ENCODE results near the gene PCLO. TPM values are rescaled to one million over a fixed set of nuclear protein-coding genes. Genes with fewer than 3 reads are reported as not detected.

PCLO gene
- total RNA-seq, 1 experiment from 2014 or later = 2.3 TPM

DNA sequence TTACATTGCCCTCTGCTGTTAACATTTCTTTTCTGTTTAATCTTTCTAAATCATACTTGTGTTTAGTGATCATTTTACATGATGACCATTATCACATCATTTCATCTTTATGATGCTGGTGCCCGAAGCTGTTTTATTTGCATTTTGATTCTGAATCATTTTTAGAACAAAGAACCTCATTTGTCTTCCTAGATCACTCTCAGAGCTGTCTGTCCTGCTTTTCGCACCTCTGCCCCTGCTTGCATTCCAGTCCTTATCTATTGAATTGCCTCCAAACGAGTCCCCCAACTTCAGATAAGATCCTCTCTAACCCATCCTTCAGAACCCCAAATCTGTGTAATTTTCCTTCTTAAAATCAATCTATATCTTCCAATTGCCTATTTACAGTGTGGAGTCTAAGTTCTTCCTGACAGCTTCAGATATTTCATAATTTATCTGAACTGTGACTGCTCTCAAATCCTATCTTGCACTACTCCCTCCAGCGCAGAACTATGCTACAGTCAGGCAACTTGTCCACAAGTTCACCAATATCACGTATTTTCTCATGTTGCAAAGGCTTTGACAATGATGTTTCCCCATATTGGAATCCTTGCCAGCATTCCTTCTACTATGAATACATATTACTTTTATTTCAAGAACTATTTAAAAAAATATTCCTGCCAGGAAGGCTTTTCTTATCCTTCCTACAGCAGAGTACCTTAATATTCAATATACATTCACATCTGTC is 372.6 kb downstream of the PCLO start:
- H3K27ac Mint-ChIP-seq (ENCODE audit: low read depth, unreplicated experiment) = no peak overlapping the region
- no peak overlapping the region for H3K4me3 Mint-ChIP-seq (ENCODE audit: unreplicated experiment)
- ChIA-PET CTCF (interaction anchor here (1.6 kb wide), 1 partner anchor 20 kb away, joined by 8 read pairs; no protein-coding TSS in a partner anchor), POLR2A (no interaction called here)
- no TSS peak for BruUV-seq (replicated peaks)
- H3K27me3 Mint-ChIP-seq (ENCODE audit: insufficient read depth, unreplicated experiment) = peaks cover 53% of the 10 kb centered on the region
- intact Hi-C loops (cut with micrococcal nuclease) = no loop called here
- TF ChIP-seq, protein P1, sequence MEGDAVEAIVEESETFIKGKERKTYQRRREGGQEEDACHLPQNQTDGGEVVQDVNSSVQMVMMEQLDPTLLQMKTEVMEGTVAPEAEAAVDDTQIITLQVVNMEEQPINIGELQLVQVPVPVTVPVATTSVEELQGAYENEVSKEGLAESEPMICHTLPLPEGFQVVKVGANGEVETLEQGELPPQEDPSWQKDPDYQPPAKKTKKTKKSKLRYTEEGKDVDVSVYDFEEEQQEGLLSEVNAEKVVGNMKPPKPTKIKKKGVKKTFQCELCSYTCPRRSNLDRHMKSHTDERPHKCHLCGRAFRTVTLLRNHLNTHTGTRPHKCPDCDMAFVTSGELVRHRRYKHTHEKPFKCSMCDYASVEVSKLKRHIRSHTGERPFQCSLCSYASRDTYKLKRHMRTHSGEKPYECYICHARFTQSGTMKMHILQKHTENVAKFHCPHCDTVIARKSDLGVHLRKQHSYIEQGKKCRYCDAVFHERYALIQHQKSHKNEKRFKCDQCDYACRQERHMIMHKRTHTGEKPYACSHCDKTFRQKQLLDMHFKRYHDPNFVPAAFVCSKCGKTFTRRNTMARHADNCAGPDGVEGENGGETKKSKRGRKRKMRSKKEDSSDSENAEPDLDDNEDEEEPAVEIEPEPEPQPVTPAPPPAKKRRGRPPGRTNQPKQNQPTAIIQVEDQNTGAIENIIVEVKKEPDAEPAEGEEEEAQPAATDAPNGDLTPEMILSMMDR (IDR thresholded peaks at IDR 0.05; ENCODE audit: unreplicated experiment) = no peak
- no peaks in the 10 kb centered on the region for H3K36me3 Mint-ChIP-seq (ENCODE audit: insufficient read depth, unreplicated experiment)
- H3K4me1 Mint-ChIP-seq (ENCODE audit: insufficient read depth, unreplicated experiment) = no peaks in the 10 kb centered on the region
- DNase-seq (ENCODE audit: unreplicated experiment) = no peak
- H3K9me3 Mint-ChIP-seq (ENCODE audit: unreplicated experiment) = no peaks in the 10 kb centered on the region

GRCh38 chr7:82778021-82778420 is 384.7 kb downstream of the PCLO start:
- ChIA-PET CTCF (no interaction called here), POLR2A (no interaction called here)
- no peaks in the 10 kb centered on the region for H3K9me3 Mint-ChIP-seq (ENCODE audit: unreplicated experiment)
- TF ChIP-seq, protein P1 (IDR thresholded peaks at IDR 0.05; ENCODE audit: unreplicated experiment) = no peak
- H3K36me3 Mint-ChIP-seq (ENCODE audit: insufficient read depth, unreplicated experiment) = no peaks in the 10 kb centered on the region
- no peak for DNase-seq (ENCODE audit: unreplicated experiment)
- no peaks in the 10 kb centered on the region for H3K4me1 Mint-ChIP-seq (ENCODE audit: insufficient read depth, unreplicated experiment)
- H3K27ac Mint-ChIP-seq (ENCODE audit: low read depth, unreplicated experiment) = no peak overlapping the region
- H3K27me3 Mint-ChIP-seq (ENCODE audit: insufficient read depth, unreplicated experiment) = peaks cover 67% of the 10 kb centered on the region
- H3K4me3 Mint-ChIP-seq (ENCODE audit: unreplicated experiment) = no peak overlapping the region
- no TSS peak for BruUV-seq (replicated peaks)
- intact Hi-C loops (cut with micrococcal nuclease) = no loop called here

- Mint-ChIP-seq H3K4me3 (ENCODE audit: unreplicated experiment) (no peak overlapping the region), H3K27me3 (ENCODE audit: insufficient read depth, unreplicated experiment) (peaks cover 89% of the 10 kb centered on the region), H3K4me1 (ENCODE audit: insufficient read depth, unreplicated experiment) (no peaks in the 10 kb centered on the region), H3K27ac (ENCODE audit: low read depth, unreplicated experiment) (no peak overlapping the region), H3K36me3 (ENCODE audit: insufficient read depth, unreplicated experiment) (no peaks in the 10 kb centered on the region), H3K9me3 (ENCODE audit: unreplicated experiment) (no peaks in the 10 kb centered on the region)
- intact Hi-C loops (cut with micrococcal nuclease) = no loop called here
- no peak for DNase-seq (ENCODE audit: unreplicated experiment)
- BruUV-seq (replicated peaks) = no TSS peak
- CTCF ChIA-PET = no interaction called here
- POLR2A ChIA-PET = no interaction called here
- TF ChIP-seq, protein P1 (IDR thresholded peaks at IDR 0.05; ENCODE audit: unreplicated experiment) = no peak
Observed at GRCh38 chr7:82762880-82763279, 399.8 kb downstream of the PCLO start.

GRCh38 chr7:82760831-82761230 is 401.9 kb downstream of the PCLO start:
- TF ChIP-seq, protein P1 (IDR thresholded peaks at IDR 0.05; ENCODE audit: unreplicated experiment) = no peak
- intact Hi-C loops (cut with micrococcal nuclease) = no loop called here
- H3K4me1 Mint-ChIP-seq (ENCODE audit: insufficient read depth, unreplicated experiment) = no peaks in the 10 kb centered on the region
- CTCF ChIA-PET = no interaction called here
- H3K36me3 Mint-ChIP-seq (ENCODE audit: insufficient read depth, unreplicated experiment) = no peaks in the 10 kb centered on the region
- H3K9me3 Mint-ChIP-seq (ENCODE audit: unreplicated experiment) = no peaks in the 10 kb centered on the region
- H3K27ac Mint-ChIP-seq (ENCODE audit: low read depth, unreplicated experiment) = no peak overlapping the region
- POLR2A ChIA-PET = no interaction called here
- no TSS peak for BruUV-seq (replicated peaks)
- no peak for DNase-seq (ENCODE audit: unreplicated experiment)
- no peak overlapping the region for H3K4me3 Mint-ChIP-seq (ENCODE audit: unreplicated experiment)
- peaks cover 75% of the 10 kb centered on the region for H3K27me3 Mint-ChIP-seq (ENCODE audit: insufficient read depth, unreplicated experiment)

Measured in MCF 10A (cell line).